Ammon's horn (tissue), 1 donor: ENCODE measurements around the gene PXYLP1.
"Not testable (repeated sequence)": the region's sequence is repeated elsewhere in the genome, so short reads cannot be mapped to it uniquely, and the experiment has no call there.

Experiments used
- DNase-seq: peaks from one replicate; pipeline ENCODE4 v3.0.0-alpha.2; 2016; ENCODE audit warnings: low spot score

The PXYLP1 gene, protein sequence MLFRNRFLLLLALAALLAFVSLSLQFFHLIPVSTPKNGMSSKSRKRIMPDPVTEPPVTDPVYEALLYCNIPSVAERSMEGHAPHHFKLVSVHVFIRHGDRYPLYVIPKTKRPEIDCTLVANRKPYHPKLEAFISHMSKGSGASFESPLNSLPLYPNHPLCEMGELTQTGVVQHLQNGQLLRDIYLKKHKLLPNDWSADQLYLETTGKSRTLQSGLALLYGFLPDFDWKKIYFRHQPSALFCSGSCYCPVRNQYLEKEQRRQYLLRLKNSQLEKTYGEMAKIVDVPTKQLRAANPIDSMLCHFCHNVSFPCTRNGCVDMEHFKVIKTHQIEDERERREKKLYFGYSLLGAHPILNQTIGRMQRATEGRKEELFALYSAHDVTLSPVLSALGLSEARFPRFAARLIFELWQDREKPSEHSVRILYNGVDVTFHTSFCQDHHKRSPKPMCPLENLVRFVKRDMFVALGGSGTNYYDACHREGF

DNA sequence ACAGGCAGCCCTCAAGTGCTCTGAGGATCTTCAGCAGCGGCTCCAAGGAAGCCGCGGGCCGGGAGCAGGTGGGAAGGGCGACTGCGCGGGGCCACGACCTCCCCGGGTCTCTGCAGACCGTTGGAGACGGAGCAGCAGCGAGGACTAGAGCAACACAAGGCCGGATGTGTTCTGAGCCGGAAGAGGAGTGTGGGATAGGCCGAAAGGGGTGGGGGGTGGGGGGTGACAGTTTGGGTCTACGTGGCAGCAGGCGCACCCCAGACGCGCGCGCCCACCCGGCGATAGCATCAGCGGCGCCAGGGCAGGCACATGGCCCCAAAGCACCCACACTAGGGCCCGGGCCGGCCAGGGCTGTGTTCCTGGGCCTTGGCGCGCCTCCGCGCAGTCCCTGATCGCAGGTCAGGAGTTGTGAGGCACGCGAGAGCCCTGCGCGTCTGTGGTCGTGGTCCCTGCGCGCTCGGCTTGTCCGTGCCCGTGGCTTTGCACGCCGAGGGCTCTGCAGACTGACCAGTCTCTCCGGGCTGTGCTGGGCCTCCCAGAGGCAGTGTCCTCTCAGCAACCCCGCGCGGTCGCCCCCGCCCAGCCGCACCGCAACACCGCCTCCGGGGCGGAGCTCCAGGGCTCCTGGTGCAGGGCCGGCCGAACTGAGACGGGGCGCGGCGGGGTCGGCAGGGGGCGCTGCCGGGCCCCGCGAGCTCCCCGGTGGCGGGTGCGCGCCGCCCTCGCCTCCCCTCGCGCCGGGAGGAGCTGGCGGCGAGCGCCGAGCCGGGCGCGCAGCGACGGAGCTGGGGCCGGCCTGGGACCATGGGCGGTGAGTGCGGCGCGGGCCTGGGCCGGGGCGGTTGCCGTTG is at the start of gene PXYLP1:
Gene PXYLP1, plus strand, starts transcription at position 725 of the 851 bp plus-strand sequence. CDS start 28,351 bp downstream, outside the sequence.
- peak; percentile 92 for DNase-seq

DNA sequence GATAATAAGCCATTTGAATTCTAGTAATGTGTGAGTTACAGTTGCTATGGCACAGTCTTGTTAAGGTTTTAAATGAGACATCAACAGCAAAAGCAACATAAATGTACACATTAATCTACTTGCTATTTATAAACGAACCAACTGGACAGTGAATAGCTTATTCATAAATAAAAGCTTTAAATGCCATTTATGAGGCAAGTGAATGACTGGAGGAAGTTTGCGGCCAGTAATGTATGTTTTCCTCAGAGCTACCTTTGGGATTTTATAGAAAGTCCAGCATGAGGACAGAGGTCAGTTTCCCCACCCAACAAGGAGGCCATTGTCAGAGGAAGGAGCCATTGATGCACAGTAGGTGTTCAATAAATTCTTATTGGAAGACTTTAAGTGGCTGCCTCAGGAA is 48.0 kb upstream of the PXYLP1 start:
- DNase-seq: no peak

DNA sequence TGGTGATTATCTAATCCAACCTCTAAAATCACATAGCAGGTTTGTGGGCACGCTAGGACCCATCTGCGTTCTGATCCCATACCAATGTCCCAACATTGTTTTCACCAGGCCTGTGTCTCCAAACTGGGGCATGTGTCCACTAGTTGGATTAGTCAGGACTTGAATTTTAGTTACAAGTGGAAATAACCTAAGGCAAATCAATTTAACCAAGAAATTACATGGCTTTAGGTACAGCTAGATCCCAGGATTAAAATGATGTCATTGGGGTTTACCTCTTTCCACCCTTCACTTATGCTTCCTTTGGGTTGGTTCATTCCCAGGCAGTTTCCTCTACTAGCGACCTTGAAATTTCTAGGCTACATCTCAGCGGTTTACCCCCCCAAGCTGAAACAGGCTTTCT is 47.2 kb upstream of the PXYLP1 start:
- no peak for DNase-seq

DNA sequence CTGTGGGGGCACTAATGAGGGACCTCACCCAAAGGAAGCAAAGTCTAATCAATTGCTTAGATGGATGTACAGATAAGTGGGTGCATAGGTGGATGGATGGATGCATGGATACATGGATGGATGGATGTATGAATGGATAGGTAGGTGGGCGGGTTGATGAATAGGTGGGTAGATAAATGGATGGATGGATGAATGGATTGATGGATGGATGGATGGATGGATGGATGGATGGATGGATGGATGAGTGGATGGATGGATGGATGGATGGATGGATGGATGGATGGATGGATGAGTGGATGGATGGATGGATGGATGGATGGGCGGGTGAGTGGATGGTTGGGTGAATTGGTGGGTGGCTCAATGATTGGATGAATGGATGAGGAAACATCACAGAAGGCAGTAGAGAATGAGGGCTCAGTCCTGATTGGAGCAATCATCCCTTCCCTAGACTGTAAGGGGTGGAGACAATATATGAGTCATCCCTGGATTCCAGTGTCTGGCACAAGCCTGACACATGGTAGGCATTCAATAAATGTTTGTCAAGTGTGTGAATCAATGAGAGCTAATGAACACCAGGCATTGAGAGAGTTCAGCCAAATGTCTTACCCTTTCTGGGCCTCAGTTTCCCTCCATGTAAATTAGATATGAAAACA is 40.4 kb upstream of the PXYLP1 start:
- no peak for DNase-seq

DNA sequence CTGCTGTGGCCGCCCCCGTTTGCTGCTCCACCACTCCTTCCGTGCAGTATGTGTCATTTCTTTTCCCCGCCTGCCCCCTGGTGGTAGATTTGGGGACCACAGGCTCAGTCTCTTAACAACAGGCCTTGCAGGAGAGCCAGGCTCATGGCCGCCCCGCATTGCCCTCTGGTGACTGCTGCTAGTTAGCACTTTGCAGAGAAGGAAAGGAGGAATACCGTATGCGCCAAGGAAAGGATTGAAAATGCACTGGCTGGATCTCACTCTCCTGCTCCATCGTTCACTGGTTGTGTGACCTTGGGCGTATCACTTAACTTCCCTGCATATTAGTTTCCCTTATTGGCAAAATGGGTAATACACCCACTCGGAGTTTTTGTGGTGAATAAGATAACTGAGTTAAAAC is 39.3 kb upstream of the PXYLP1 start:
- DNase-seq: peak; percentile 97

DNA sequence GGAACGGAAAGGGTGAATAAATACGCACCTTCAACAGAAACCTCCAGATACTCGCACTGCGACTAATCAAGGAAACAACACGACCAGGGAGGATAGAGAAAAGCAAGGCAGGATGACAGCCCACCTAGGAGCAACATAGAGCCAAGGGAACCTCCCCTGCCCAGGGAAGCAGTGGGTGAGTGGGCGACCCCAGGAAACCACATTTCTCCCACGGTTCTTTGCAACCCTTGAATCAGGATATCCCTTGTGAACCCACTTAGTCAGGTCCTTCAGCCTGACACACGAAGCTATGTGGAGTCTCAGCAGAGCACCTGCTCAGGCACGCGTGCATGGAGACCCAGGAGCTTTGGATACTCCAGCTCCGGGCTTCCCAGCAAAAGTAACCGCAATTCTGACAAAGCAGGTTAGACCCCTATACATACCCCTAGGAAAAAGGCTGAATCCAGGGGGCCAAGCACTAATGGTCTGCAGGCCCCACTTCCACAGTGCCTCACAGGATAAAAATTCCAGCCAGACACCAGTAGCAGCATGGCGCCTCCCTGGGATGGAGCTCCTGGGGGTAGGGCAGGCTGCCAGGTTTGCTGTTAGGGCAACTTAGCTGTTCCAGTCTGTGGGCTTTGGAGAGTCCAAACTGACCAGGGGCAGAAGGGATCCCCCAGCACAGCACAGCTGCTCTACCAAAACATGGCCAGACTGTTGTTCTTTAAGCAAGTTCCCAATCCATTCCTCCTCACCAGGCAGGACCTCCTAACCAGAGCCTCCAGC is 38.4 kb upstream of the PXYLP1 start:
- no peak for DNase-seq

DNA sequence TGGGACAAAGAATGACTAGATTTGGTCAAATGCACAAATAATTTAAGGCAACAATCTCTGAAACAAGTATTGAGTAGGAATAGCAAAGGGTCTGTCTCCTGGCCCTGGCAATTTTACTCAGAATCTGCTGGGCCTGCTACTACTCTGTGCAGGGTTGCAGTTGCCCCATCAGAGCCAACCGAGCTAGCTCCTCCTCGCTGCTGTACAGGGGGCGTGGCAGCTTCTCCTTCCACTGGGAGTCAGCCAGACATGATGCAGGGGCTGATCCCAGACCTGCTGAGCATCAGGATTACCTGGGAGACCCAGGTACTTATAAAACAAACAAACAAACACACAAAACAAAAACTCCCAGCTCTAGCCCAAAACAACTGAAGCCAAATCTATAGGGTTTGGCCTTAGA is 30.5 kb upstream of the PXYLP1 start:
- DNase-seq: no peak

DNA sequence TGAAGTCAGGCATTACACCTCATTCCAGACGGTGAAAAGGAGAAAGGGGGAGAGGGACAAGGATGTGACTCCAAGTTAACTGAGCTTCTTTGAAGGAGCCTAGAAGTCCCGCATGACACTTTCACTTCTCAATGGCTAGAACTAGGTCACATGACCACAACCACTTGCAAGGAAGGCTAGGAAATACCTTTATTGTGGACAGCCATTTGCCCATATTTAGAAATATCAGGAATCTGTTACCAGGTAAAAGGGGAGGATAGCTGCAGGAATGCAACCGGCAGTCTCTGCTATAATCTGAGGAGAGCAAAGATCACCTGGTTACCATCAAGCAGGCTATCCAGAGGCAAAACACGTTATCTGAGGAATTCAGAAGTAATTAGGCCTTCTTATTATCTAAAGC is 28.9 kb upstream of the PXYLP1 start:
- no peak for DNase-seq

DNA sequence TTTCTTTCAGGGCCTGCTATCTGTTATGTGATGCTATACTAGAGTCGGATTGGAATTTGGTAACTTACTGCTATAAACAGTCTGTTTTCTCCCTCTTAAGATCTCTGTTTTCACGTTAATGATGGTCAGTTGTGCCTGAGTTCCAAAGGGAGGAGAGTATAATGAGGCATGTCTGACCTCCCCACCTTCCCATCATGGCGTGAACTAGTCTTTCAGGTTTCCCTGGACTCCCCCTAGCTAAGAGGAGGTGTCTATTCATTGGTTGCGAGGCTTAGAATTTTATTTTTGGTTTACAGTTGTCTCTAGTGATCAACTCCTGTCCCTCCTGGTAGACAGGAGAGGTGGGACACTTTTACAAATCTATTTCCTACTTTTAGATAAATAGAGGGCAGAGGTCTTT is 27.8 kb upstream of the PXYLP1 start:
- no peak for DNase-seq

DNA sequence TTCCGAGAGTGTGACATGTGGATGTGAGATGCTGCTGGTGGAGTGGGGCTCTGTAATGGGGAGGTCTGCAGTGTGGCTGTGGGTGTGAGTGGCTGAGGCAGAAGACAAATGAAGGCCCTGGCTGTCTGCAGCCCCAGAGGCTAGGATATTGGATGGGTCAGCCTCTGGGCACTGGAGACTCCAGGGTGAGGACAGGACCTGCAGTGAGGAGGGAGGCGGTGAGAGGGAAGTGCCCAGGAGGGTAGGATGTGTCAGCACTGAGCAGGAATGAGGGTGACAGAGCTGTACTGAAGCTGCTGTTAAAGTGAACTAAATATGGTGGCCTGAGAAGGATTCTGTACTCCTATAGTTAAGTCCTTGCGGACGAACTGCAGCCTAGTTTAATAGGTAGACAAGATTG is 27.3 kb upstream of the PXYLP1 start:
- no peak for DNase-seq

DNA sequence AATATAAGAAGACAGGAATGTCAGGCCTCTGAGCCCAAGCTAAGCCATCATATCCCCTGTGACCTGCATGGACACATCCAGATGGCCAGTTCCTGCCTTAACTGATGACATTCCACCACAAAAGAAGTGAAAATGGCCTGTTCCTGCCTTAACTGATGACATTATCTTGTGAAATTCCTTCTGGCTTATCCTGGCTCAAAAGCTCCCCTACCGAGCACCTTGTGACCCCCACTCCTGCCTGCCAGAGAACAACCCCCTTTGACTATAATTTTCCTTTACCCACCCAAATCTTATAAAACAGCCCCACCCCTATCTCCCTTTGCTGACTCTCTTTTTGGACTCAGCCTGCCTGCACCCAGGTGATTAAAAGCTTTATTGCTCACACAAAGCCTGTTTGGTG is 20.3 kb upstream of the PXYLP1 start:
- not testable (repeated sequence) for DNase-seq

DNA sequence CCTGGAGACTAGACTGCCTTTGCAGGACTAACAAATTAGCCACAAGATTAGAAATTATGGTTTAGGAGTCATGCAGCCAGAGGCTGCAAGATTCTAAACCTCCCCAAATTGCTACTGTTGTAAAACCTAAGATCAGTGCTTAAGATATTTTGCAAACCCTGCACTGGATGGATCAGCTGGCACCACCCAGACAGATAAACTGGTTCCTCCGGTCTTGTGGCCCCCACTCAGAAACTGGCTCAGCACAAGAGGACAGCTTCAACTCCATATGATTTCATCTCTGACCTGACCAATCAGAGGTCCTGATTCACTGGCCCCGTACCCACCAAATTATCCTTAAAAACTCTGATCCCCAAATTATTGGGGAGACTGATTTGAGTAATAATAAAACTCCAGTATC is 19.5 kb upstream of the PXYLP1 start:
- no peak for DNase-seq

DNA sequence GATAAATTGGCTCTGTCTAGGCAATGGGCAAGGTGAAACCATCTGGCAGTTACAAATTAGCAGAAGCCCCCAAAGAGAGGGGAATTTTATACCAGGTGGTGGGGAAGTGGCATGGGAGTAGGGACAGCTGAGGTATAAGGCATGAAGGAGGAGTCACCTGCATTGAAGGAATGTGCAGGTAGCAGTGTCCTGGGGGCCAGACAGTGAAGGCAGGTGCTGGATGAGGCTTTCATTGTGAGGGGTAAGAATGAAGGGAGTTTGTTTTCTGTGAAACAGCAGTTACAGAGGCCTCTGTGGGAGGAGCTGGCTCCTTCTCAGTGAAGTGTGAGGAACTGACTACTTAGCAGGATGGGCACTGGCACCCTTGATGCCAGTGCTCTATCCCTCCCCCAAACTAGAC is 19.1 kb upstream of the PXYLP1 start:
- DNase-seq: no peak

DNA sequence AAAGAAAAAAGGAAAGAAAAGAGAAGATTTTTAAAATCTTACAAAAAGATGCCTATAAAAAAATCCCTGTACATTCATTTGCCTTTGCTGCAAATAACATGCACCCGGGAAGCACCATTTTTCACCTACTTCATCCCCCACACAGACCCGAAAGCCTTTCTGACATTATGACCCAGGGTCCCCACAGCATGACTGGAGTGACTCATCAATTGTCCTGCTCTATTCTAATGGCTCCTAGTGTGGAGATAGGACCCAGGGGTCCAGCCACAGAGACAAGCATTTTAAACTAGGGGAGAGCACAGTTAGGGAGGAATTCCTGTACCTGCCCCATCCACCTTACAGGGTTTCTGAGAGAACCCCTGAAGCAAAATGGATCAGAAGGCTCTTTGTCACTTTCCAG is 14.7 kb upstream of the PXYLP1 start:
- DNase-seq: no peak

DNA sequence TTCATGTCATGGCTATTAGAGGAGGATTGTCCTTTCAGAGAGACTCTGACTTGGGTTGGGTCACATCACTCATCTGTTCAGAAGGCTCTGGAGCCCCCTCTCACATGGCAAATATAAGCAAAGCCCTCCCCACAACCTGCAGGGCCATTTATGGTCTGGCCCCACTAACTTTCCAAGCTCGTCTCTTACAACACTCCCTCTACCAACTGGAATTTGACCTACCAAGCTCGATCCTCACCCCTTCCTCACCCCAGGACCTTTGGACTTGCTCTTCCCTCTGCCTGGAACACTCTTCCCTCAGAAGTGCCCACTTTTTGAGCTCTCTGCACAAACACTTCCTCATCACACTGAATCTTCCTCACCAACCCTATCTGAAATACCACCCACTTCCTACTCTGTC is 14.2 kb upstream of the PXYLP1 start:
- DNase-seq: no peak

DNA sequence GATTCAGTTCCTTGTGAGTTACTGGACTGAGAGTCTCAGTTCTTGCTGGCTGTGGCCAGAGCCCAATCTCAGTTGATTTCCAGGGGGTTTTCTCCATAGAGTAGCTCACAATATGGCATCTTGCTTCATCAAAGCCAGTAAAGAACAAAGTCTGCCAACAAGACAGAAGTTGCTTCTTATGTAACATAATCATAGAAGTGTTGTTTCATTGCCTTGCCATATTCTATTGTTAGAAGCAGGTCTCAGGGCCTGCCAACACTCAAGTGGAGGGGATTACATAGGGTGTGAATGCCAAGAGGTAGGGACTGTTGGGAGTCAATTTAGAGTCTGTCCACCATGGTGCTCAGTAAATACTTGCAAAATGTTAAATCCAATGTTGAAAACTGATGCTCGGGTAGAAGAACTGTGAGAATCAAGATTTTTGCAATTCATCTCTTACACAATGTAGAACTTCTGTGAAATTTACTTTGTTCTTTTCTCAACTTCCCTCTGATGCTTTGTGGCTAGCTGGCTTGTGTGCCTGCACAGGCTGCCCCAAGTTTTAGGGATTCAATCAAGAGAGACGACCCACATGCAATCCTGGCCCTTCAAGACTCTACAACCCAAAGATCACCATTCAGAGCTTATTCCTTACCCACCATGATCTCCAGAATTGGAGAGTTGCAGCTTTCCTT is 13.3 kb upstream of the PXYLP1 start:
- no peak for DNase-seq

DNA sequence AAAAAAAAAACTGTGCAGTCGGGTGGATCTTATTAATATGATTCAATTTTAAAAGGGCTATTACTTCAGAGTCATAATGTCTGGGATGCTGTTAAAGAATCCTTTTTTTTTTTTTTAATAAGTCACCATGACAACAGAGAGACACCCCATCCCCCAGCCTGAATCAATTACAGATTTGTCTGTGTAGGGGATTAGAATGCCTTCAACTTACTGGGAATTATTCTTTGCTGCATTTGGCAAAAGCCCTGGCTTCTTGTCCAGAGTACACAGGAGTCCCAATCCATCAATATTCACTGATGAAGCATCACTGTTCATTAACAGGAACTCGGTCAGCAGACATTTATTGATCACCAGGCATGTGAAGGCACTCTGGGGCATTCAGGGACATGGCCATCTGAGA is 12.7 kb upstream of the PXYLP1 start:
- DNase-seq: no peak

DNA sequence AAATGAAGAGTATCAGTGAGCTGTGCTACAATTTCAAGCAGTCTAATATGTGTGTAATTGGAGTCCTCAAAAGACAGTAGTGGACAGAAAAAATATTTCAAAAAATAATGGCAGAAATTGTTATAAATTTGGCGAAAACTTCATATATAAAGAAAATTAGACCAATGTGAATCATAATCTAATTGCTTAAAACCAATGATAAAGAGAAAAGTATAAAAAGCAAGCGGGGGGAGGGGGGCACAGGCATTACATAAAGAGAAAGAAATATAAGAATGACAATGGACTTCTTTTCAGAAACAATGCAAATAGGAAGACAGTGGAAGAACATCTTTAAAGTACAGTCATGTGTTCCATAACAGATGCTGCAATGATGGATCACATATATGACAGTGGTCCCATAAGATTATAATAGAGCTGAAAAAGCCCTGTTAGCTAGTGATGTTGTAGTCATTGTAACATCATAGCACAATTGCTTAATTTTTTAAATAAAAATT is 7.9 kb upstream of the PXYLP1 start:
- DNase-seq: no peak

DNA sequence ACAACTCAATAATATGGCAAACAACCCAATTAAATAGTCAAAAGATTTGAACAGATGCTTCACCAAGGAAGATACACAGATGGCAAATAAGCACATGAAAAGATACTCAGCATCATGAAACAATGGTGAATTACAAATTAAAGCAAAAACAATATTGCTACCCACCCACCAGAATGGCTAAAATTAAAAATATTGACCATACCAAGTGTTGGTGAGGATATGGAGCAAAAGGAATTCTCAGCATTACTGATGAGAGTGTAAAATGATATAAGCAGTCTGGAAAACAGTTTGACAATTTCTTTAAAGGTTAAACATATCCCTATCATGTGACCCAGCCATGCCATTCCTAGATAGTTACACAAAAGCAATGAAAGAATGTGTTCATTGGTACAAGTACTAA is 5.7 kb upstream of the PXYLP1 start:
- DNase-seq: no peak

DNA sequence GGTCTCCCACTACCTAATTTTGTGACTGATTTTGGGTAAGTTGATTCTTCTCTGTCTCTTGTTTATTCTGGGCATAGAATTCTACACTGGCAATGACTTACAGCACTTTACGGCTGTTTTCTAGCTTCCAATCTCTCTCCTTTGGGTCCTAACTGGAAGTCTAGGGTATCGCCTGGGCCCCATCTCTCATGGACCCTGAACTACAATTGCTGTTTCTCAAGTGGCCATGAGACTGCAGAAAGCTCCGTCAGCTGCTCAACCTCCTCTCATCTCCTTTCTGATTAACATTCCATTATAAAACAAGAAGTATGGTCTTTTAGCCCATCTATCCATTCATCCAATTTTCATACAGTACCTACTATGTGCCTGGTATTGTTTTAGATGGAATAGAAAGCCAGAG is 4.4 kb upstream of the PXYLP1 start:
- DNase-seq: no peak

DNA sequence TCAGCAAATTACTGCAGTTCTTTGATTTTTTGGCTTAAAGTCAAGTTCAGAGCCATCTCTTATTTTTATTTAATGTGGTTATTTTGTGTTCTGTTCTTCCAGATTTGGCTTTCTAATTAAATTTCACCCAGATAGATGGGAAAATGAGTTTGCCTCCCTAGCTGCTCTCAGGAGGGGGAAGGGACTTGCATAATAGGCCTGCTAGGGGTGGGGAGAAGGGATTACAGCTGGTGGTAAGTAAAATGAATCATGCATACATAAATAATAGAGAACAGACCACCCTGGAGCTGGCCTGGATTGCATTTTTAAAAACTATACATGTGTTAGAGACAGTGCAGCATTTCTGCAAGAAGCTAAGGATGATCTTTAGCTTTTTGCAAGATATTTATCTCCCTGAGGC is 3.9 kb upstream of the PXYLP1 start:
- DNase-seq: no peak
